ENCODE results near the gene NCKAP5.

DNA sequence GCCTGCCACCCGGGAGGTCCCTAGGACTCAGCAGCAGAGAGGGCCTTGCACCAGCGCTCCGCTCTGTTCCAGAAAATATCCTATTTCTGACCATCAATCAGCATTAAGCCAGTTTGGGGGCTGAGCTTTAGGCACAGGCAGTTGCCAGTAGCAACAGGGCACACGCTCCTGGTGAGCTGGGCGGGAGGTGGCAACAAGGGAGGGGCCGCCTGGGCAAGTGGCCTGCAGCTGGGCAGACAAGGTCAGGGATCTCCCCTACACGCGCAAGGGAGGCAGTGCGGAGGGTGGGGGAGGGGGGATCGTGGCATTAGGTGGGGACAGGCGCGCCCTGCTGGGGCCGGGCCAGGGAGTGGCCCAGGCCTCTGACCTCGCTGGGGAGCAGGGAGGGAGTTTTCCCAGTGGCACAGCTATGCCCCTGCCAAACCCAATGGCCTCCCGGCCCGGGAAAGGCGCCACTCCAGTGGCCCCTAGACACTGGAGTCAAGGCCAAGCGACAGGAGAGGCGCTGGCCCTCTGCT lies 302.8 kb downstream of the NCKAP5 start:
- TF ChIP-seq, protein P1, sequence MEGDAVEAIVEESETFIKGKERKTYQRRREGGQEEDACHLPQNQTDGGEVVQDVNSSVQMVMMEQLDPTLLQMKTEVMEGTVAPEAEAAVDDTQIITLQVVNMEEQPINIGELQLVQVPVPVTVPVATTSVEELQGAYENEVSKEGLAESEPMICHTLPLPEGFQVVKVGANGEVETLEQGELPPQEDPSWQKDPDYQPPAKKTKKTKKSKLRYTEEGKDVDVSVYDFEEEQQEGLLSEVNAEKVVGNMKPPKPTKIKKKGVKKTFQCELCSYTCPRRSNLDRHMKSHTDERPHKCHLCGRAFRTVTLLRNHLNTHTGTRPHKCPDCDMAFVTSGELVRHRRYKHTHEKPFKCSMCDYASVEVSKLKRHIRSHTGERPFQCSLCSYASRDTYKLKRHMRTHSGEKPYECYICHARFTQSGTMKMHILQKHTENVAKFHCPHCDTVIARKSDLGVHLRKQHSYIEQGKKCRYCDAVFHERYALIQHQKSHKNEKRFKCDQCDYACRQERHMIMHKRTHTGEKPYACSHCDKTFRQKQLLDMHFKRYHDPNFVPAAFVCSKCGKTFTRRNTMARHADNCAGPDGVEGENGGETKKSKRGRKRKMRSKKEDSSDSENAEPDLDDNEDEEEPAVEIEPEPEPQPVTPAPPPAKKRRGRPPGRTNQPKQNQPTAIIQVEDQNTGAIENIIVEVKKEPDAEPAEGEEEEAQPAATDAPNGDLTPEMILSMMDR (IDR thresholded peaks at IDR 0.05): no peak
- no peak for TF ChIP-seq POLR2A (IDR thresholded peaks at IDR 0.05)
